ENCODE data around the gene CRACR2A.

DNA sequence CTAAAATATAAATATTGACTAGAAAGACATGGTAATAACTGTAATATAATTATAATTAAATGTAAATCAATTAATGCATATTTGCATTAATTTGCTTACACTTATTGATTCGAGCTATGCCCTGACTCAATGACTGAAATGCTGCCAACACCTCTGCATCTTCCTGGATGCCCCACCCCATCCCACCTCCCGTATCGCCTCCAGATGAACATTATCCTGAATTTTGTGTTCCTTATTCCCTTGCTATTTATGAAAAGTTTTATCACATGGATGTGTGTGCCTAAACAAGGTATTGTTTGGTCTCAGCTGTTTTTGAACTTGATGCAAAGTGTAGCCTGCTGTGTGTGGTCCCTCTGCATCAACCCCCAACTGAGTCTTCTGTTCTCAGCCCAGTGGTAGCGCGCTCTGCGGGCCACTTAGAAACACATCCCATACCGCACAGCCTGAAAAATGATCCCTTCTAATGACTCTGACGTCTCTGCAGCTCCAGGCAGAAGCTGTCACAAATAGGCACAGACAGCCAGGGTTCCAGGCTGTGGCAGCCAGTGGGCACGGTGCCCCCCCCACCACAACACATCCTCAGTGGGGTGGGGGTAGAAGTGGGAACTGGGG is 165.4 kb downstream of the CRACR2A start:
- TF ChIP-seq POLR2A (IDR thresholded peaks at IDR 0.05; ENCODE audit: extremely low read depth, insufficient read length) (no peak), MYC (IDR thresholded peaks at IDR 0.05; ENCODE audit: low read depth, low read length) (no peak)
- TF ChIP-seq, protein P1, sequence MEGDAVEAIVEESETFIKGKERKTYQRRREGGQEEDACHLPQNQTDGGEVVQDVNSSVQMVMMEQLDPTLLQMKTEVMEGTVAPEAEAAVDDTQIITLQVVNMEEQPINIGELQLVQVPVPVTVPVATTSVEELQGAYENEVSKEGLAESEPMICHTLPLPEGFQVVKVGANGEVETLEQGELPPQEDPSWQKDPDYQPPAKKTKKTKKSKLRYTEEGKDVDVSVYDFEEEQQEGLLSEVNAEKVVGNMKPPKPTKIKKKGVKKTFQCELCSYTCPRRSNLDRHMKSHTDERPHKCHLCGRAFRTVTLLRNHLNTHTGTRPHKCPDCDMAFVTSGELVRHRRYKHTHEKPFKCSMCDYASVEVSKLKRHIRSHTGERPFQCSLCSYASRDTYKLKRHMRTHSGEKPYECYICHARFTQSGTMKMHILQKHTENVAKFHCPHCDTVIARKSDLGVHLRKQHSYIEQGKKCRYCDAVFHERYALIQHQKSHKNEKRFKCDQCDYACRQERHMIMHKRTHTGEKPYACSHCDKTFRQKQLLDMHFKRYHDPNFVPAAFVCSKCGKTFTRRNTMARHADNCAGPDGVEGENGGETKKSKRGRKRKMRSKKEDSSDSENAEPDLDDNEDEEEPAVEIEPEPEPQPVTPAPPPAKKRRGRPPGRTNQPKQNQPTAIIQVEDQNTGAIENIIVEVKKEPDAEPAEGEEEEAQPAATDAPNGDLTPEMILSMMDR (IDR thresholded peaks at IDR 0.05; ENCODE audit: low read depth, low read length): no peak
- TF ChIP-seq, protein P2, sequence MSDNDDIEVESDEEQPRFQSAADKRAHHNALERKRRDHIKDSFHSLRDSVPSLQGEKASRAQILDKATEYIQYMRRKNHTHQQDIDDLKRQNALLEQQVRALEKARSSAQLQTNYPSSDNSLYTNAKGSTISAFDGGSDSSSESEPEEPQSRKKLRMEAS (IDR thresholded peaks at IDR 0.05; ENCODE audit: low read depth, low read length): no peak

All from NB4 (cell line).